SK-MEL-5 (cell line): ENCODE measurements around the gene ZNF451. TPM values are rescaled to one million over a fixed set of nuclear protein-coding genes. Genes with fewer than 3 reads are reported as not detected.

ENCODE experiments used
- DNase-seq: peaks from one replicate; pipeline ENCODE4 v3.0.0-alpha.2; 2016; ENCODE audit warnings: low read depth, low spot score
- in situ Hi-C: cut with HindIII; loops from 2 replicates; pipeline ENCODE4 v1.10.0; 2016; ENCODE audit warnings: low sequenced_read_pairs, high pct_unique_total_duplicates, low pct_unique_long_range_greater_than_20kb
- total RNA-seq: library from RNA; depleted of rRNA; stranded (reverse); fragments of >200 nt; shearing (Covaris generic); gene quantifications from 2 replicates; pipeline ENCODE4 v1.2.3, GENCODE V29; 2014

ZNF451 gene
- total RNA-seq, 1 experiment from 2014 or later, result 33.9 TPM

GRCh38 chr6:57177545-57178265, 87.7 kb downstream of the ZNF451 start:
- in situ Hi-C loops, result no loop called here
- DNase-seq, result no peak

DNA sequence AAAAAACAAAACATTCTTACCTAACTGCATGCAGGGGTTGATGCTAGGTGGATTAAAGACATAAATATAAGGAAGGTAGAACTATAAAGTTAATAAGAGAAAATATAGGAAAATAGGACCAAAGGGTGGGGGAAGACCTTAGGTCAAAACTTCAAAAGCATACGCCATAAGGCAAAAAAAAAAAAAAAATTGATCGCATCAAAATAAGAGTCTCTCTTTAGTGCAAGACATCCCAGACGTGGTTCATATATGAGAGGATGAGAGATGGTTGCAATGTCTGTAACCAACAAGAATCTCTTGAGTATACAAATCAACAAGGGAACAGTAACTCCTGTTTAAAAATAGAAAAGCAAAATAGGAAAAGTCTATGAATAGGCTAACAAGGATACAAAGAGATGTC, 90.6 kb downstream of the ZNF451 start:
- in situ Hi-C loops, result no loop called here
- DNase-seq, result no peak

DNA sequence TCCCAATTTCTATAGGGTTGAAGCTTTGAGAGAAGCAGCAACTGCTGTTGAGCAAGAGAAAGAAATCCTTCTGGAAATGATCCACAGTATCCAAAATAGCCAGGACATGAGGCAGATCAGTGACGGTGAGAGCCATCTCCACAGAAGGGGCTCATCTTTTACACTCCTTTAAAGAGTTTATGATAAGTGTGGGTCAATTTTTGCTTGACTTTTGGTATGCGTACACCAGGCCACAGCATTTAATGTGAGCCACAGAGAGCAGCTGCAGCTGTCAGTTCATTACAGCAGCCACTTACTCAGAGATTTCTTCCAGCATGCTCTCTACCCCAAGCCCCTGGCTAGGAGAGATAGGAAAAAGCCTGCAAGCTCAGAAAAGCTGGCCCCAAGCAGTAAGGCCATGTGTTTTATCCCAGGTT, 92.0 kb downstream of the ZNF451 start:
- in situ Hi-C loops, result no loop called here
- no peak for DNase-seq

DNA sequence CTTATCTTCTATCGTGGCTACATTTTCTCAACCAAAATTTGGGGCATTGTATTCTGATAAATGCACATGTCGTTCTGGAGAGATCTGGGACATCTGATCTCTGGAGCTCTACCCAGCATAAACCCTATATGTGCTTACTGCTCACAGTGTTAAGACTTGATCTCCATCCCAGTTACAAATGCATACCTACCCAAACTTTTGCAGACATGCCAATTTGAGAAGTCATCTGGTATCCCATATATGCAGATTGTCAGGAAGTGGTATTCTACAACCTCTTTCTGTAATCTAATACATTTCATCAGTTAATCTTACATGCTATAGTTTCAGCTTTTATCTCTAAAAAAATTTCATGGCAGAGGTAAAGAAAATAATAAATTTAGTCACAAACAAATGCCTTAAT, 93.3 kb downstream of the ZNF451 start:
- in situ Hi-C loops, result no loop called here
- no peak for DNase-seq

DNA sequence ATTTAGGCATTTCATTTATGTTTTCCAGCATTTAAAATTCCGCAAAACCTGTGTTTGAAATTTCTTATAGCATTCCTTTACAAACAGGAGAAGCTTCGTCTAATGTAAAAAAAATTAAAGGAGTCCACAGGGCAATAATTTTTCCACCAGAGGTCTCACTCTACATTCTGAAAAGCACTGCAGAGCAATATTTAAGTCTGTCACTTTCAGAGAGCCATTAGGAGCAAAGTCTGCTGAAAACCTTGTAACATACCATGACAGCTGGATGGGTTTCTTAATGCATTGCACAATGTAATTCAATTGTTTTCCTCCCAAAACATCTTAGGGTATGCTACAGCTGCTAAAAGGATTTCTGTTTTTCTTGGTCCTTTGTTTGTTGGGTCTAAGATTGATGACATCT, 100.2 kb downstream of the ZNF451 start:
- DNase-seq, result peak; percentile 62
- in situ Hi-C loops, result no loop called here

DNA sequence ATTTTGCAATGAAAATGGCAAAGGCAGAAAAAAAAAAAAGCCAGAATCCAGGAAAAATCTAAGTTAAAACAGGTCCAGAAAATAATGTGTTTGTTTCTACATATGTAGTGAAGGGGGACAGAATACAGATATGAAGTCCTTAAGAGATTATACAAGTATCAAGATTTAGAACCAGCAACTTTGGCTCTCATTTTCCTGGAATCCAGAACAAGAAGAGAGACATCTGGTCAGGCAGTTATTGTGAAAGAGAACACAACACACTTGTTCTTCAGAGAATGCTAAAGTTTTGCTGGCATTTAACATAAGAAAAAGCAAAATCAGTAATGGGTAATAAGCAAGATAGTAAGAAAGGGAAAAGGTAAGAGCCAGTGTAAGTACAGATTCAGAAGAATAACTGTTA, 103.2 kb downstream of the ZNF451 start:
- no peak for DNase-seq
- in situ Hi-C loops, result no loop called here

DNA sequence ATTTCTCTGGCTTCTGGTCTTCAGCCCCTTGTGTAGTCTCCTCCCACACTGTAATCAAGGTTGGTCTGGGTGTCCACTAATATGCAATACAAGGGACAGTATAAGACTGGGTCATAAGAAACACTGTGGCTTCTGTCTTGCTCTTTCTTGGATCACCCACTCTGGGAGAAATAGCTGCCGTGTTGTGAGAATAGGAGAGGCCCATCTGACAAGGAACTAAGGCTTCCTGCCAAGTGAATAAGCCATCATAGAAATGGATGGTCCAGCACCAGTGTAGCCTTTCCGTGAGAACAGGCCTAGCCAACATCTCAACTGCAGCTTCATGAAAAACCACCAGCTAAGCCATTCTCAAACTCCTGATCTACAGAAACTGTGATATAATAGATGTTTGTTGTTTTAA, 105.5 kb downstream of the ZNF451 start:
- no peak for DNase-seq
- in situ Hi-C loops, result no loop called here

GRCh38 chr6:57198926-57199636, 109.1 kb downstream of the ZNF451 start:
- DNase-seq, result no peak
- in situ Hi-C loops, result no loop called here

DNA sequence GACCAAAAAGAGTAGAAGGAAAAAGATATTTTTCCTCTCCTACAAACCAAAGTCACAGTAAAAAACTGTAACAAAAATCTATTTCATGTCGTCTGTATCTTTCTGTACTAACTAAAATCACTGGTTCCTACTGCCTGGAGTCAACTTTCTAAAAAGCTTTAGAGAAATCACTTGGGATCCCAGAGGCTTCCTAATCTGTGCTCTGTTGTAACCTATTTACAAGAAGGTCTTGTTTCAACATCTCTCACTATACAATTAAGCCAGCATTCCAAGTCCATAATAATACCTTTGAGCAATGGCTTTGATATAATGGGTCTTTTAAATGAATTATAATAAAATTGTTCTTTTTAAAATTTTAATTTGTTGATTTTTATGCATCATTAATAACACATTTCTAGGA, 111.7 kb downstream of the ZNF451 start:
- DNase-seq, result no peak
- in situ Hi-C loops, result no loop called here

DNA sequence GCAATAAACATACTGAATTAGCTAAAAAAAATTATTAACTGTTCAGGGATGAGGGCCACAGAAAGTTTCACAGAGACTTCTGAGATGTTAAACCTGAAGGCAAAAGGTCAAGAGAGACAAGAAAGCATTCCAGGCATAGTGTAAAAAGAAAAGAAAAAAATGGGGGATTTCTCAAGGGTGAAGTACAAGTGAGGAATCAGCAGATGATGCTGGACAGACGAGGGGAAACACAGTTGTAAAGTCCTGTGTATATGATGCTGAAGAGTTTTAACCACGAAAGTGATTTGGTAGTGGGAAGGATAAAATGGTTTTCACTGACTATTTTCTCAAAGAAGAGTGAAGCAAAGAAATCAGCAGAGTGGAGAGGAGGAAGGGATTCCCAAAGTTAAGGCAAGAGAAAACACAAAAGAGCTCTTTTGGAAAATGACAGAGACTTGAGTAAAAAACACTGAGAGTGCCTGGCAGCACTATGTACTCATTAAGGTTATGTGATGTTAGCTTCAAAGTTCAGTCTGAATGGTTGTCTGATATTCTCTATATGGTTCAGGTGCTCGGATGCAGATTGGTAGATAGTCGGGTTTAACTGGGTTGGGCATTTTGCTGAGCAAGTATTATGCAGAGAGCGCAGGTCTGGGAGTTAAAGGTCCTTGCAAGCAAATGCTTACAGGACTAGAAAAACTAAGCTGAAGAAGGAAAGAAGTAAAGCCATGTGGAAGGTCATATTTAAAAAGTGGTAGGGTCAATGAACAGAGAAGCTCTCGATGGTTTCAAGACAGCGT, 115.8 kb downstream of the ZNF451 start:
- in situ Hi-C loops, result no loop called here
- no peak for DNase-seq

DNA sequence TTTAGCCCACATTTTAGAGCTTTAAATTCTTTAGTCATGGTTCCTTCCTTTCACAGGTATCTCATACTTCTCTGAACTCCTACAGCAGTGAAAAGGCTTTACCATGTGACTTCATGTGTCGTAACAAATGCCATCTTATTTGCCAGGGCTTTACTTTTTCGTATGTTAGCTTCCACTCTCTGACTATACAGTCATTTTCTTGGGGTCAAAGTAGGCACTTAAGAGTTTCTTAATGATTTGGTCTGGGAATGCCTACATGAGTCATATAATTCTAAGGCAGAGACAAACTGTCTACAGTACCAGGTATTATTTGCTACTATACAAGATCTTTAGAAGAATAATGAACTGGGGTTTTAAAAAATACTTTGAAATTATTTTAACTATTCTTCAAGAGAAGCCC, 117.2 kb downstream of the ZNF451 start:
- in situ Hi-C loops, result no loop called here
- DNase-seq, result no peak

GRCh38 chr6:57207872-57208271, 117.9 kb downstream of the ZNF451 start:
- no peak for DNase-seq
- in situ Hi-C loops, result no loop called here

- in situ Hi-C loops, result no loop called here
- DNase-seq, result no peak
Measured at GRCh38 chr6:57209030-57209429, 119.0 kb downstream of the ZNF451 start.

DNA sequence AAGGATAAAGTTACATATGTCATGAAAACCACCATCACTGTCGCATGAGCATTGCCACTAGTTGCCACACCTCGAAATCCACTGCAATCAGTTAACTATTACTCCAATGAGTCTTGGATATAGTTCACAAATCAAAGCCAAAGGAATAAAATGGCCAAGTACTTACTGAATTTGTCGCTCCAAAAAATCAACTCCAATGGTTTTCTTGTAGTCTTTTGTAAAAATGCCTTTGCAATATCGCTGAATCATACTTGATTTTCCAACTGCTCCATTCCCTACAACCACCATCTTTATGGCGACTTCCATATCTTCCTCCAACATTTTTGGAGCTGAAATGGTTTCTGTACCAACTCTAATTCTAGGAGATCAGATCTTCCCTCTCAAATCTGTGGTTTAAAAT, 120.1 kb downstream of the ZNF451 start:
- no peak for DNase-seq
- in situ Hi-C loops, result no loop called here

GRCh38 chr6:57215260-57215659, 125.3 kb downstream of the ZNF451 start:
- no peak for DNase-seq
- in situ Hi-C loops, result no loop called here

DNA sequence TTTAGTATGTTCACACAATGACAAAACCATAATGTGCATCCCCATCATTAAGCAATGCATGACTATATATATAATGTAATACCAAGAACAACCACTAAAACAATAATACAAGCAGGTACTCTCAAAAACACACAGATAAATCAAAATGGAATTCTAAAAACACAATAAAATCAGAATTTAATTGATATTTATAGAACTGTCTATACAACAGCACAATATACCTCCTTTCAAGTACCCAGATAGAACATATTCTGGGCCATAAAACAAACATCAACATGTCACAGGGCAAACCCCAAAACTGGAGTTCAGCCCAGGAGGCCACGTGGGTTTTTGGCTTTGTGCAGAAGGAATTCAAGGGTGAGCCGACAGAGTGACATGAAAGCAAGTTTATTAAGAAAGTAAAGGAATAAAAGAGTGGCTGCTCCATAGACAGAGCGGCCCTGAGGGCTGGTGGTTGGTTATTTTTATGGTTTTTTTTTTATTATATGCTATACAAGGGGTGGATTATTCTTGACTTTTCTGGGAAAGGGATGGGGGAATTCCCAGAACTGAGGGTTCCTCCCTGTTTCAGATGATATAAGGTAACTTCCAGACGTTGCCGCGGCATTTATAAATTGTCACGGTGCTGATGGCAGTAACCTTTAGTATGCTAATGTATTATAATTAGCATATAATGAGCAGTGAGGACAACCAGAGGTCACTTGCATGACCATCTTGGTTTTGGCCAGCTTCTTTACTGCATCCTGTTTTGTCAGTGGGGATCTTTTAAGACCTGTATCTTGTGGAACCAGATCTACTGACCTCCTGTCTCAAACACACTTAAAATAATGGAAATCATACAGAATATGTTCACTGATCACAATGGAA, 126.5 kb downstream of the ZNF451 start:
- peak; percentile 66 for DNase-seq
- in situ Hi-C loops, result no loop called here

- DNase-seq, result no peak
- in situ Hi-C loops, result no loop called here
Measured at GRCh38 chr6:57217270-57217669, 127.3 kb downstream of the ZNF451 start.
